Measurements from ENCODE around the gene KLF5.

KLF5 gene

GRCh38 chr13:73092829-73093228 lies 34.0 kb downstream of the KLF5 start (continued):
- TF ChIP-seq ZNF645 (tag by site-specific recombination; IDR thresholded peaks at IDR 0.05), result no peak
- TF ChIP-seq TRIM28 (IDR thresholded peaks at IDR 0.05; ENCODE audit: borderline replicate concordance, low read length), result no peak

GRCh38 chr13:73096173-73096572 lies 37.4 kb downstream of the KLF5 start:
- TF ChIP-seq ELK4 (IDR thresholded peaks at IDR 0.05; ENCODE audit: borderline replicate concordance, low read depth, low read length), result no peak
- no peak for TF ChIP-seq MYNN (tag by site-specific recombination; IDR thresholded peaks at IDR 0.05; ENCODE audit: borderline replicate concordance)
- TF ChIP-seq KLF7 (tag by site-specific recombination; IDR thresholded peaks at IDR 0.05; ENCODE audit: borderline replicate concordance), result no peak
- TF ChIP-seq ZNF155 (tag by site-specific recombination; IDR thresholded peaks at IDR 0.05), result no peak
- TF ChIP-seq ZNF24 (tag by site-specific recombination; IDR thresholded peaks at IDR 0.05), result no peak
- no peak for TF ChIP-seq SP2 (tag by site-specific recombination; IDR thresholded peaks at IDR 0.05)
- no peak for TF ChIP-seq KLF9 (tag by site-specific recombination; IDR thresholded peaks at IDR 0.05; ENCODE audit: low read depth)
- no peak for TF ChIP-seq ZBTB20 (tag by site-specific recombination; IDR thresholded peaks at IDR 0.05)
- no peak for TF ChIP-seq OSR2 (tag by site-specific recombination; IDR thresholded peaks at IDR 0.05)
- no peak for TF ChIP-seq KLF16 (tag by site-specific recombination; IDR thresholded peaks at IDR 0.05)
- TF ChIP-seq KLF10 (tag by site-specific recombination; IDR thresholded peaks at IDR 0.05), result no peak
- no peak for TF ChIP-seq ZBTB10 (tag by site-specific recombination; IDR thresholded peaks at IDR 0.05)
- no peak for TF ChIP-seq HIC1 (tag by site-specific recombination; IDR thresholded peaks at IDR 0.05)
- ChIA-PET POLR2A (no interaction called here), CTCF (no interaction called here)
- H3K27ac ChIP-seq (ENCODE audit: extremely low read depth, low read depth, low read length), result no peak overlapping the region
- H3K9me3 ChIP-seq (ENCODE audit: control insufficient read depth, insufficient read depth, low read depth, low read length), result no peaks in the 10 kb centered on the region
- no peak overlapping the region for H3K4me3 ChIP-seq (ENCODE audit: low read depth, low read length)
- H3K36me3 ChIP-seq (ENCODE audit: control insufficient read depth in 2 of 2, insufficient read depth in 1 of 2, low read length in 2 of 2), result no peaks in the 10 kb centered on the region
- no peaks in the 10 kb centered on the region for H3K4me1 ChIP-seq (ENCODE audit: control insufficient read depth, insufficient read depth, low read length)

GRCh38 chr13:73096638-73097037 lies 37.8 kb downstream of the KLF5 start:
- ChIA-PET POLR2A (no interaction called here), CTCF (no interaction called here)
- Histone ChIP-seq H3K4me3 (ENCODE audit: low read depth, low read length) (no peak overlapping the region), H3K27ac (ENCODE audit: extremely low read depth, low read depth, low read length) (no peak overlapping the region), H3K36me3 (ENCODE audit: control insufficient read depth in 2 of 2, insufficient read depth in 1 of 2, low read length in 2 of 2) (no peaks in the 10 kb centered on the region), H3K9me3 (ENCODE audit: control insufficient read depth, insufficient read depth, low read depth, low read length) (no peaks in the 10 kb centered on the region), H3K4me1 (ENCODE audit: control insufficient read depth, insufficient read depth, low read length) (no peaks in the 10 kb centered on the region)
- no peak for TF ChIP-seq ZNF560 (tag by site-specific recombination; IDR thresholded peaks at IDR 0.05; ENCODE audit: borderline replicate concordance)
- no peak for TF ChIP-seq REST (tag by site-specific recombination; IDR thresholded peaks at IDR 0.05)
- TF ChIP-seq AEBP2 (tag by site-specific recombination; IDR thresholded peaks at IDR 0.05; ENCODE audit: borderline replicate concordance), result no peak
- no peak for TF ChIP-seq ZNF76 (tag by site-specific recombination; IDR thresholded peaks at IDR 0.05; ENCODE audit: borderline replicate concordance, low read depth)
- TF ChIP-seq SETDB1 (IDR thresholded peaks at IDR 0.05; ENCODE audit: insufficient read length, low read length), result no peak
- TF ChIP-seq KLF16 (tag by site-specific recombination; IDR thresholded peaks at IDR 0.05), result no peak
- TF ChIP-seq MEIS1 (CRISPR knock-in tag; IDR thresholded peaks at IDR 0.05; ENCODE audit: borderline replicate concordance), result no peak
- no peak for TF ChIP-seq ZNF239 (tag by site-specific recombination; IDR thresholded peaks at IDR 0.05)
